AG04450 (cell line): ENCODE measurements around the gene FNDC3B. TPM values are rescaled to one million over a fixed set of nuclear protein-coding genes. Genes with fewer than 3 reads are reported as not detected.
"Not testable (repeated sequence)": the region's sequence is repeated elsewhere in the genome, so short reads cannot be mapped to it uniquely, and the experiment has no call there.

ENCODE experiments used
- CTCF ChIA-PET: fragments of 300-600, 350-600 bp; formaldehyde crosslinking; extraction: SDS; loops from one replicate; lab custom pipeline; 2022; ENCODE audit warnings: antibody characterized with exemption, inconsistent platforms; lab: Charles Lee
- POLR2A ChIA-PET: fragments of 350-600 bp; formaldehyde crosslinking; extraction: SDS; loops from one replicate; lab custom pipeline; 2021; ENCODE audit warnings: antibody characterized with exemption, inconsistent platforms; lab: Yijun Ruan, JAX
- DNase-seq: peaks from one replicate; pipeline ENCODE4 v3.0.0-alpha.2; 2011; ENCODE audit warnings: low read depth, low spot score
- H3K27ac ChIP-seq: one replicate; pipeline ENCODE4 v1.5.1; 2012; ENCODE audit warnings: low read depth, low read length, control low read depth
- H3K27me3 ChIP-seq: one replicate; pipeline ENCODE4 v1.6.0; 2012; ENCODE audit warnings: low read length; ENCODE audit not compliant: control insufficient read depth, insufficient read depth
- H3K4me3 ChIP-seq: 2 replicates; pipeline ENCODE4 v1.5.1; 2011; ENCODE audit warnings: mild to moderate bottlenecking, low read depth, low read length, control low read depth
- H3K9me3 ChIP-seq: 2 replicates; pipeline ENCODE4 v1.5.1; 2012; ENCODE audit warnings: low read length; ENCODE audit not compliant: control insufficient read depth, insufficient read depth
- polyA plus RNA-seq: library from polyadenylated mRNA; depleted of rRNA; stranded (reverse); fragments of >200 nt; gene quantifications from 2 replicates; pipeline ENCODE4 v1.2.3, GENCODE V29; 2011
- TF ChIP-seq, protein P1 (sequence below): IDR thresholded peaks from 2 replicates; pipeline ENCODE4 v1.5.1; 2011; ENCODE audit warnings: low read depth, low read length, control low read depth, inconsistent platforms

The FNDC3B gene
- polyA plus RNA-seq, 1 experiment = 39.5 TPM

DNA sequence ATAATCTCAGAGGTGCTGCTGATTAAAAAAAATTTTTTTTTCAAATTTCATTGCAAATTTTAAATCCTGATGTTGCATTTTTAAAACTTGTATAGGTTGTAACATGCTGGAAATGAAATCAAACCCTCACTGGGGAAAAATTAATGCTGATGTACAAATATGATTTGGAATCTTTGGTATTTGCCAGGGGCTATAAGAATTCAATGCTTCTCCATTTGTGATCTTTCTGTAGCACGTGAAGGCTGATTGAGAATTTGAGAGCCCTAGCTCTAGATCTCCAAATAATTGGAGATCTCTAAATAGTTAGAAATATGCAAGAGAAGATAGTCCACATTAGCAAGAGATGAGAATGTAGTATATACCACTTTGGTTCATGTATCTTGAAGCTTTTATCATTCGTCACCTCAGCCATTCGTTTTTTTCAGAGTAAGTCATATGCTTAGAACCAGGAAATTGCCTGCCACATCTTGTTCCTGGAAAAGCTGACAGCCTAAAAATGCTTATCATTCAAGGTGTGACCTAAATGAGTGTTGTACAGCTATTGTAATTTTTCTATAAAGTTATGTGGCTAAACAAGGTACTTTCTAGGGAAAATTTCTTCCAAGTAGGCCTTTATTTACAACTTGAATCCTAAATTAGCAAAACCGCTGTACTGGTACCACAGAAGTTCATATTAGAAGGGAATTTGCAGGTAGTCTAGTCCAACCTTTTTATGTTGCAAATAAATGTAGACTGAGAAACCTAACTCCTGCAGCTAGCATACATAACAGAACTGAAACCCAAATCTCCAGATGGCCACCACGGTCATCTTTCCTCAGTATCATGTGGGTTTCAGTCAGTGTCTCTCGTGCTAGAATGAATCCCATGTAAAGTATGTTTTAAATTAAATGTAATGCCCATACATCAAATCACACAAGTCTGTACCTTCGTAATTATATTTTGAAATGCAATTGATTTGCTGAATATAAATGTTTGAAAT lies 48.5 kb downstream of the FNDC3B start:
- POLR2A ChIA-PET = no interaction called here
- H3K27ac ChIP-seq = no peak overlapping the region
- H3K9me3 ChIP-seq = no peaks in the 10 kb centered on the region
- TF ChIP-seq, protein P1, sequence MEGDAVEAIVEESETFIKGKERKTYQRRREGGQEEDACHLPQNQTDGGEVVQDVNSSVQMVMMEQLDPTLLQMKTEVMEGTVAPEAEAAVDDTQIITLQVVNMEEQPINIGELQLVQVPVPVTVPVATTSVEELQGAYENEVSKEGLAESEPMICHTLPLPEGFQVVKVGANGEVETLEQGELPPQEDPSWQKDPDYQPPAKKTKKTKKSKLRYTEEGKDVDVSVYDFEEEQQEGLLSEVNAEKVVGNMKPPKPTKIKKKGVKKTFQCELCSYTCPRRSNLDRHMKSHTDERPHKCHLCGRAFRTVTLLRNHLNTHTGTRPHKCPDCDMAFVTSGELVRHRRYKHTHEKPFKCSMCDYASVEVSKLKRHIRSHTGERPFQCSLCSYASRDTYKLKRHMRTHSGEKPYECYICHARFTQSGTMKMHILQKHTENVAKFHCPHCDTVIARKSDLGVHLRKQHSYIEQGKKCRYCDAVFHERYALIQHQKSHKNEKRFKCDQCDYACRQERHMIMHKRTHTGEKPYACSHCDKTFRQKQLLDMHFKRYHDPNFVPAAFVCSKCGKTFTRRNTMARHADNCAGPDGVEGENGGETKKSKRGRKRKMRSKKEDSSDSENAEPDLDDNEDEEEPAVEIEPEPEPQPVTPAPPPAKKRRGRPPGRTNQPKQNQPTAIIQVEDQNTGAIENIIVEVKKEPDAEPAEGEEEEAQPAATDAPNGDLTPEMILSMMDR = no peak
- no peak for DNase-seq
- H3K27me3 ChIP-seq = no peaks in the 10 kb centered on the region
- H3K4me3 ChIP-seq = no peak overlapping the region
- CTCF ChIA-PET = interaction anchor here (0.7 to 0.9 kb wide), 2 partner anchors 245 to 253 kb away, joined by 3 read pairs; no protein-coding TSS in a partner anchor

GRCh38 chr3:172089250-172089649 lies 49.9 kb downstream of the FNDC3B start:
- Histone ChIP-seq H3K27me3 (no peaks in the 10 kb centered on the region), H3K27ac (no peak overlapping the region), H3K9me3 (no peaks in the 10 kb centered on the region), H3K4me3 (no peak overlapping the region)
- POLR2A ChIA-PET = no interaction called here
- CTCF ChIA-PET = no interaction called here
- TF ChIP-seq, protein P1 = no peak
- no peak for DNase-seq

GRCh38 chr3:172090035-172090434 lies 50.7 kb downstream of the FNDC3B start:
- Histone ChIP-seq H3K4me3 (no peak overlapping the region), H3K27me3 (no peaks in the 10 kb centered on the region), H3K27ac (no peak overlapping the region), H3K9me3 (no peaks in the 10 kb centered on the region)
- POLR2A ChIA-PET = no interaction called here
- DNase-seq = no peak
- TF ChIP-seq, protein P1 = no peak
- CTCF ChIA-PET = interaction anchor here (0.6 kb wide), 1 partner anchor 443 kb away, joined by 7 read pairs; no protein-coding TSS in a partner anchor

DNA sequence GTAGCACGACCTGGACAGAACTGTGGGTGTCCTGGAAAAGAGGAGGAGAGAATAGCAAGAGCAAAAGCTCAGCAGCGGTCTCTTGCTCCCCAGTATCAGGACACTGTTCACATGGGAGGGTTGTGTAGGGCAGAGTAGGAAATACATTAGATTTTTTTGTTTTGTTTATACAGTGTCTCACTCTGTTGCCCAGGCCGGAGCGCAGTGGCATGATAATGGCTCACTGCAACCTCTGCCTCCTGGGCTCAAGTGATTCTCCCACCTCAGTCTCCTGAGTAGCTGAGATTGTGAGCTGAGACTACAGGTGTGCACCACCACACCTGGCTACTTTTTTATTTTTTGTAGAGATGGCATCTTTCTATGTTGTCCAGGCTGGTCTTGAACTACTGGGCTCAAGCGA lies 53.3 kb downstream of the FNDC3B start:
- ChIA-PET POLR2A (no interaction called here), CTCF (no interaction called here)
- no peak overlapping the region for H3K4me3 ChIP-seq
- TF ChIP-seq, protein P1 = no peak
- H3K27me3 ChIP-seq = no peaks in the 10 kb centered on the region
- H3K27ac ChIP-seq = no peak overlapping the region
- DNase-seq = no peak
- H3K9me3 ChIP-seq = no peaks in the 10 kb centered on the region

DNA sequence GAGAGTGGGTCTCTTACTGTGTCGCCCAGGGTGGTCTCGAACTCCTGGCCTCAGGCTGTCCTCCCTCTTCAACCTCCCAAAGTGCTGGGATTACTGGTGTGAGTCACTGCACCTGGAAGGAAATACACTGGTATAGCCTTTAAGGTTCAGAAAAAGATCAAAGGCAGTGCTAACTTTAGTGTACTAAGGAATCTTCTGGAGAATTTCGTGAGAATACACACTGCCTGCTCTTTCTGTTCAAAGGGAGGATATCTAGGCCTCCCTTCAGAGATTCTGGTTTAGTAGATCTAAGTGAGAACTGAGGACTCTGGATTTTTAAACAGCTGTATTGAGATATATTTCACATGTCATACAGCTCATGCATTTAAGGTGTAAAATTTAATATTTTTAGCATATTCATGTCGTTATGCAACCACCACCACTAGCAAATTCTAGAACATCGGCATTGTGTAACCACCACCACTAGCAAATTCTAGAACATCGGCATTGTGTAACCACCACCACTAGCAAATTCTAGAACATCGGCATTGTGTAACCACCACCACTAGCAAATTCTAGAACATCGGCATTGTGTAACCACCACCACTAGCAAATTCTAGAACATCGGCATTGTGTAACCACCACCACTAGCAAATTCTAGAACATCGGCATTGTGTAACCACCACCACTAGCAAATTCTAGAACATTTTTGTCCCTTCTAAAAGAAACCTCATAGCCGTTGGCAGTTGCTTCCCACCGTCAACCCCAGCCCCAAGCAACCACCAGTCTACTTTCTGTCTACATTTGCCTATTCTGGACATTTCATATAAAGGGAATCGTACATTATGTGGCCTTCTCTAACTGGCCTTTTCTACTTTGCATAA lies 54.4 kb downstream of the FNDC3B start:
- CTCF ChIA-PET = interaction anchor here (0.5 kb wide), 1 partner anchor 33 kb away, joined by 4 read pairs; no protein-coding TSS in a partner anchor
- H3K27ac ChIP-seq, DNase-seq, H3K9me3 ChIP-seq, POLR2A ChIA-PET, H3K27me3 ChIP-seq, H3K4me3 ChIP-seq: not testable (repeated sequence)
